ENCODE results near the gene VSTM1.

- TF ChIP-seq, protein P1, sequence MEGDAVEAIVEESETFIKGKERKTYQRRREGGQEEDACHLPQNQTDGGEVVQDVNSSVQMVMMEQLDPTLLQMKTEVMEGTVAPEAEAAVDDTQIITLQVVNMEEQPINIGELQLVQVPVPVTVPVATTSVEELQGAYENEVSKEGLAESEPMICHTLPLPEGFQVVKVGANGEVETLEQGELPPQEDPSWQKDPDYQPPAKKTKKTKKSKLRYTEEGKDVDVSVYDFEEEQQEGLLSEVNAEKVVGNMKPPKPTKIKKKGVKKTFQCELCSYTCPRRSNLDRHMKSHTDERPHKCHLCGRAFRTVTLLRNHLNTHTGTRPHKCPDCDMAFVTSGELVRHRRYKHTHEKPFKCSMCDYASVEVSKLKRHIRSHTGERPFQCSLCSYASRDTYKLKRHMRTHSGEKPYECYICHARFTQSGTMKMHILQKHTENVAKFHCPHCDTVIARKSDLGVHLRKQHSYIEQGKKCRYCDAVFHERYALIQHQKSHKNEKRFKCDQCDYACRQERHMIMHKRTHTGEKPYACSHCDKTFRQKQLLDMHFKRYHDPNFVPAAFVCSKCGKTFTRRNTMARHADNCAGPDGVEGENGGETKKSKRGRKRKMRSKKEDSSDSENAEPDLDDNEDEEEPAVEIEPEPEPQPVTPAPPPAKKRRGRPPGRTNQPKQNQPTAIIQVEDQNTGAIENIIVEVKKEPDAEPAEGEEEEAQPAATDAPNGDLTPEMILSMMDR (IDR thresholded peaks at IDR 0.05): no peak
- TF ChIP-seq POLR2A (IDR thresholded peaks at IDR 0.05): no peak
Observed at GRCh38 chr19:54009440-54009839, 54.3 kb downstream of the VSTM1 start.

All from uterus (tissue), 2 donors.